ENCODE measurements around the gene PRIM1.

GRCh38 chr12:56792678-56793077 lies 40.6 kb upstream of the PRIM1 start:
- TF ChIP-seq CTCF (conservative IDR thresholded peaks at IDR 0.05; ENCODE audit: low read length) (no peak), EZH2phosphoT487 (IDR thresholded peaks at IDR 0.05; ENCODE audit: borderline replicate concordance) (no peak)
